Osteoblast (primary cell): Measurements from ENCODE around the gene S100P. TPM values are rescaled to one million over a fixed set of nuclear protein-coding genes. Genes with fewer than 3 reads are reported as not detected.

Experiments
- DNase-seq: peaks from one replicate; pipeline ENCODE4 v3.0.0; 2011; ENCODE audit warnings: low spot score, mixed read lengths; ENCODE audit not compliant: insufficient read length; ENCODE audit errors: missing footprints
- H2AFZ ChIP-seq: 2 replicates; pipeline ENCODE4 v1.6.0; 2011; ENCODE audit warnings: mild to moderate bottlenecking, low read length
- H3K27ac ChIP-seq: 2 replicates; pipeline ENCODE4 v1.5.1; 2011; ENCODE audit warnings: mild to moderate bottlenecking, low read depth, low read length, moderate library complexity
- H3K27me3 ChIP-seq: 2 replicates; pipeline ENCODE4 v1.6.0; 2012; ENCODE audit warnings: mild to moderate bottlenecking, control low read depth, inconsistent platforms, low read length, moderate library complexity; ENCODE audit not compliant: insufficient read depth
- H3K36me3 ChIP-seq: 2 replicates; pipeline ENCODE4 v1.5.1; 2011; ENCODE audit warnings: mild to moderate bottlenecking, low read length, control low read depth, moderate library complexity; ENCODE audit not compliant: insufficient read depth
- H3K4me1 ChIP-seq: 2 replicates; pipeline ENCODE4 v1.5.1; 2011; ENCODE audit warnings: mild to moderate bottlenecking, low read length, control low read depth, moderate library complexity; ENCODE audit not compliant: insufficient read depth
- H3K4me2 ChIP-seq: 2 replicates; pipeline ENCODE4 v1.6.0; 2011; ENCODE audit warnings: mild to moderate bottlenecking, low read length; ENCODE audit not compliant: insufficient read depth
- H3K4me3 ChIP-seq: fragments of 200-600 bp; sonication (generic); 3 replicates; pipeline ENCODE4 v1.5.1; 2012; ENCODE audit warnings: mild to moderate bottlenecking, low read length, inconsistent platforms; ENCODE audit not compliant: insufficient read depth
- H3K79me2 ChIP-seq: 2 replicates; pipeline ENCODE4 v1.6.0; 2012; ENCODE audit warnings: mild to moderate bottlenecking, low read length, control low read depth, inconsistent platforms; ENCODE audit not compliant: insufficient read depth
- H3K9me3 ChIP-seq: 2 replicates; pipeline ENCODE4 v1.5.1; 2011; ENCODE audit warnings: low read depth, low read length, control low read depth
- H4K20me1 ChIP-seq: 2 replicates; pipeline ENCODE4 v1.6.0; 2012; ENCODE audit warnings: mild to moderate bottlenecking, low read length, control low read depth; ENCODE audit not compliant: insufficient read depth
- CTCF ChIP-seq: IDR thresholded peaks from 2 replicates; pipeline ENCODE4 v1.5.1; 2011; ENCODE audit warnings: mild to moderate bottlenecking, low read depth, low read length, moderate library complexity; ENCODE audit errors: extremely low read depth
- total RNA-seq: library from RNA; depleted of rRNA; stranded (reverse); fragments of >200 nt; gene quantifications from 2 replicates; pipeline ENCODE4 v1.2.3, GENCODE V29; 2012

S100P gene
- total RNA-seq, 1 donor = 0.36 TPM

- H3K27me3 ChIP-seq = no peaks in the 10 kb centered on the region
- H3K4me1 ChIP-seq = peaks cover 6% of the 10 kb centered on the region
- peak; percentile 10 for TF ChIP-seq CTCF
- H2AFZ ChIP-seq = no peak overlapping the region
- no peaks in the 10 kb centered on the region for H3K9me3 ChIP-seq
- H4K20me1 ChIP-seq = peaks cover 15% of the 10 kb centered on the region
- peak; percentile 64 for DNase-seq
- no peak overlapping the region for H3K27ac ChIP-seq
- H3K4me2 ChIP-seq = no peak overlapping the region
- H3K36me3 ChIP-seq = peaks cover 7% of the 10 kb centered on the region
- no peak overlapping the region for H3K4me3 ChIP-seq
- H3K79me2 ChIP-seq = peaks cover 19% of the 10 kb centered on the region
Observed at GRCh38 chr4:6680372-6681034, 13.2 kb upstream of the S100P start.

- Histone ChIP-seq H3K27ac (no peak overlapping the region), H3K9me3 (no peaks in the 10 kb centered on the region), H3K79me2 (peaks cover 12% of the 10 kb centered on the region), H3K36me3 (peaks cover 5% of the 10 kb centered on the region), H3K27me3 (no peaks in the 10 kb centered on the region), H3K4me3 (no peak overlapping the region), H4K20me1 (peaks cover 8% of the 10 kb centered on the region), H3K4me1 (no peaks in the 10 kb centered on the region), H3K4me2 (no peak overlapping the region), H2AFZ (no peak overlapping the region)
- TF ChIP-seq CTCF = no peak
- DNase-seq = no peak
Observed at GRCh38 chr4:6681191-6681590, 12.5 kb upstream of the S100P start.

- no peak overlapping the region for H3K4me3 ChIP-seq
- TF ChIP-seq CTCF = no peak
Observed at GRCh38 chr4:6682862-6683590, 10.7 kb upstream of the S100P start.

DNA sequence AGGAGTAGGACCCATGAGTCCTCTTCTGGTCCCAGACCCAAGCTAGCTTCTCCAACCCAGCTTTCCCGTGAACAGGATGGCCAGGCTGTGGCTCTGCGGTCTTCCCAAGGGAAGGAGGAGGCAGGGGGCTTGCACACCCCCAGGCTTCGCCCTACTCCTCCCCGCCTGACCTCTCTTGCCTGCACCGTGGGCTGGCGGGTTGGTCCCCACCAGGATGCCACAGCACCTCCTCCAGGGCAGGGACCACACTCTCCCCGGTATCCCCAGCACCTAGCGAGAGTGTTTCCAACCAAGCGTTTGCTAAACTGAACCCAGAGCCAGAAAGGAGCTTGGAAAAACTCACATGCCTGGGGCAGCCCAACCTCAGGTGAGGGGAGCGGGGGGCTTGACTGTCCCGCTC, 9.0 kb upstream of the S100P start:
- peaks cover 12% of the 10 kb centered on the region for H3K4me1 ChIP-seq
- H2AFZ ChIP-seq = no peak overlapping the region
- no peaks in the 10 kb centered on the region for H3K79me2 ChIP-seq
- no peak for DNase-seq
- no peak overlapping the region for H3K4me3 ChIP-seq
- H3K4me2 ChIP-seq = no peak overlapping the region
- TF ChIP-seq CTCF = no peak
- no peaks in the 10 kb centered on the region for H3K27me3 ChIP-seq
- H3K36me3 ChIP-seq = no peaks in the 10 kb centered on the region
- no peaks in the 10 kb centered on the region for H4K20me1 ChIP-seq
- no peak overlapping the region for H3K27ac ChIP-seq
- H3K9me3 ChIP-seq = no peaks in the 10 kb centered on the region

More at GRCh38 chr4:6682862-6683590, 10.7 kb upstream of the S100P start:
- no peaks in the 10 kb centered on the region for H3K4me1 ChIP-seq
- peak; percentile 36 for DNase-seq
- H2AFZ ChIP-seq = no peak overlapping the region
- no peaks in the 10 kb centered on the region for H3K9me3 ChIP-seq
- no peaks in the 10 kb centered on the region for H3K27me3 ChIP-seq
- H4K20me1 ChIP-seq = no peaks in the 10 kb centered on the region
- H3K4me2 ChIP-seq = no peak overlapping the region
- no peak overlapping the region for H3K27ac ChIP-seq
- H3K79me2 ChIP-seq = no peaks in the 10 kb centered on the region
- H3K36me3 ChIP-seq = no peaks in the 10 kb centered on the region
